K562 (cell line): Measurements from ENCODE around the gene UBE2E2. TPM values are rescaled to one million over a fixed set of nuclear protein-coding genes. Genes with fewer than 3 reads are reported as not detected.

Source experiments
- ATAC-seq: fragments of 200-7000 bp; cut with Tn5 transposase; 3 replicates; pipeline ENCODE4 v1.9.1; 2020; ENCODE audit warnings: moderate library complexity
- BruUV-seq: library from RNA; stranded (reverse); fragments of 400-500 nt; replicated peaks from 2 replicates; lab custom pipeline; 2021; lab: Mats Ljungman, UMichigan
- CTCF ChIA-PET: fragments of 300-600 bp; formaldehyde crosslinking; extraction: SDS; loops from one replicate; lab custom pipeline; 2021; ENCODE audit warnings: low intra/inter-chr PET ratio; lab: Yijun Ruan, JAX
- POLR2A ChIA-PET: fragments of 300-600, 350-650 bp; sonication (Branson Sonifier 250); formaldehyde crosslinking; extraction: SDS; loops from one replicate; lab custom pipeline; 2021; ENCODE audit warnings: antibody characterized with exemption, inconsistent platforms; lab: Yijun Ruan, JAX
- DNase-seq, 4 experiments: peaks; one replicate each; pipeline versions ENCODE4 v3.0.0 to v3.0.0-alpha.2; 2011 to 2018; ENCODE audit warnings: low spot score in 3 of 4, mixed read lengths in 3 of 4; ENCODE audit errors: extremely low read depth in 1 of 4
- FAIRE-seq: peaks from 2 replicates; lab custom pipeline; 2011; peaks lifted over from hg19 to GRCh38; lab: Jason Lieb, UNC
- H2AFZ ChIP-seq: 2 replicates; pipeline ENCODE4 v1.6.0; 2011; ENCODE audit warnings: low read depth, low read length, control low read depth, inconsistent platforms
- H3K27ac ChIP-seq: fragments of 200-600 bp; 3 replicates; pipeline ENCODE4 v1.8.0; 2011; ENCODE audit warnings: low read depth, mild to moderate bottlenecking, control low read depth, inconsistent platforms, low read length, moderate library complexity, mixed read lengths; ENCODE audit errors: extremely low read depth
- H3K27me3 ChIP-seq, 2 experiments: fragments of 300-600 bp in 1 of 2; 2 replicates in 1 of 2; 3 replicates in 1 of 2; pipeline versions ENCODE4 v1.6.0 to v1.8.0; 2011; ENCODE audit warnings: inconsistent platforms in 2 of 2, low read length in 2 of 2, mild to moderate bottlenecking in 1 of 2, mixed read lengths in 1 of 2, moderate library complexity in 1 of 2; ENCODE audit not compliant: control insufficient read depth in 2 of 2, insufficient read depth in 2 of 2
- H3K36me3 ChIP-seq: fragments of 300-600 bp; 3 replicates; pipeline ENCODE4 v1.8.0; 2011; ENCODE audit warnings: mild to moderate bottlenecking, low read length, inconsistent platforms; ENCODE audit not compliant: control insufficient read depth, insufficient read depth
- H3K4me1 ChIP-seq, 2 experiments: fragments of 200-600 bp in 1 of 2; replicated peaks in 1 of 2; 2 replicates in 1 of 2; 3 replicates in 1 of 2; pipeline versions ENCODE4 v1.5.1 to v1.8.0; 2011; ENCODE audit warnings: inconsistent platforms in 2 of 2, low read length in 2 of 2, mild to moderate bottlenecking in 1 of 2, mixed read lengths in 1 of 2, moderate library complexity in 1 of 2; ENCODE audit not compliant: control insufficient read depth in 2 of 2, insufficient read depth in 2 of 2
- H3K4me2 ChIP-seq: 2 replicates; pipeline ENCODE4 v1.6.1; 2011; ENCODE audit warnings: low read length, control low read depth, inconsistent platforms, mixed read lengths; ENCODE audit not compliant: insufficient read depth
- H3K4me3 ChIP-seq: fragments of 200-600 bp; sonication (generic), shearing (Covaris generic); 2 replicates; pipeline ENCODE4 v1.5.1; 2016; ENCODE audit warnings: control low read depth, inconsistent platforms
- H3K79me2 ChIP-seq: fragments of 200-600 bp; 3 replicates; pipeline ENCODE4 v1.8.0; 2011; ENCODE audit warnings: low read length, inconsistent platforms; ENCODE audit not compliant: control insufficient read depth, insufficient read depth
- H3K9ac ChIP-seq, 2 experiments: 2 replicates each; pipeline versions ENCODE4 v1.6.0 to v1.6.1; 2011; ENCODE audit warnings: low read depth in 2 of 2, low read length in 2 of 2, control low read depth in 1 of 2, inconsistent platforms in 1 of 2, mild to moderate bottlenecking in 1 of 2, mixed read lengths in 1 of 2; ENCODE audit not compliant: insufficient read depth in 1 of 2
- H3K9me1 ChIP-seq: one replicate; pipeline ENCODE4 v1.6.0; 2011; ENCODE audit warnings: inconsistent platforms, mild to moderate bottlenecking, low read length, moderate library complexity; ENCODE audit not compliant: control insufficient read depth, insufficient read depth
- H3K9me3 ChIP-seq: replicated peaks from 2 replicates; pipeline ENCODE4 v1.5.1; 2011; ENCODE audit warnings: low read depth, low read length, inconsistent platforms; ENCODE audit not compliant: control insufficient read depth, insufficient read depth
- H4K20me1 ChIP-seq: replicated peaks from 2 replicates; pipeline ENCODE4 v1.6.1; 2011; ENCODE audit warnings: low read length, inconsistent platforms, mixed read lengths; ENCODE audit not compliant: control insufficient read depth, insufficient read depth
- CHD4 ChIP-seq: fragments of 200-600 bp; sonication (generic); IDR thresholded peaks from 3 replicates; pipeline ENCODE4 v1.6.1; 2012; ENCODE audit warnings: low read depth, mild to moderate bottlenecking, mixed read lengths, low read length, inconsistent platforms; ENCODE audit not compliant: insufficient read depth, insufficient replicate concordance, poor library complexity, severe bottlenecking
- ELF4 ChIP-seq: fragments of 450-650 bp; formaldehyde crosslinking; IDR thresholded peaks from 2 replicates; pipeline ENCODE4 v1.4.0; 2022; ENCODE audit warnings: missing genetic modification characterization
- ETS1 ChIP-seq: conservative IDR thresholded peaks from 2 replicates; pipeline ENCODE4 v1.6.1; 2011; ENCODE audit warnings: low read depth, mild to moderate bottlenecking, low read length; ENCODE audit not compliant: control insufficient read depth
- ILK ChIP-seq: fragments of 450-650 bp; IDR thresholded peaks from 2 replicates; pipeline ENCODE4 v1.6.1; 2016; ENCODE audit warnings: missing genetic modification characterization, low read depth, mild to moderate bottlenecking, missing compliant biosample characterization, moderate library complexity, borderline replicate concordance
- NCOA6 ChIP-seq: fragments of 450-650 bp; IDR thresholded peaks from 2 replicates; pipeline ENCODE4 v1.6.1; 2017; ENCODE audit warnings: mild to moderate bottlenecking
- RFX7 ChIP-seq: fragments of 250-450 bp; sonication (Bioruptor Pico); IDR thresholded peaks from 2 replicates; pipeline ENCODE4 v1.5.1; 2021; ENCODE audit warnings: mild to moderate bottlenecking
- SRSF1 ChIP-seq: fragments of 200-400 bp; formaldehyde crosslinking; IDR thresholded peaks from 2 replicates; pipeline ENCODE4 v1.6.1; 2017; ENCODE audit warnings: mild to moderate bottlenecking, low read depth, low read length, moderate library complexity
- TAF9B ChIP-seq: fragments of 450-650 bp; IDR thresholded peaks from 2 replicates; pipeline ENCODE4 v1.6.1; 2018; ENCODE audit warnings: mild to moderate bottlenecking; ENCODE audit not compliant: partially characterized antibody
- TBL1XR1 ChIP-seq, 2 experiments: IDR thresholded peaks; 2 replicates each; pipeline ENCODE4 v1.6.1; 2012; ENCODE audit warnings: improper control_type of control experiment in 2 of 2, low read length in 2 of 2, mild to moderate bottlenecking in 1 of 2
- XRCC4 ChIP-seq: IDR thresholded peaks from one replicate; pipeline ENCODE4 v1.6.1; 2011; ENCODE audit not compliant: insufficient read depth, insufficient read length; ENCODE audit errors: extremely low read depth
- ZEB2 ChIP-seq: fragments of 450-650 bp; IDR thresholded peaks from 2 replicates; pipeline ENCODE4 v1.6.1; 2016
- ZNF134 ChIP-seq: fragments of 250-450 bp; sonication (Bioruptor Pico); conservative IDR thresholded peaks from 2 replicates; pipeline ENCODE4 v1.4.0; 2020
- ZNF239 ChIP-seq: fragments of 250-450 bp; sonication (Bioruptor Pico); IDR thresholded peaks from 2 replicates; pipeline ENCODE4 v1.4.0; 2020; ENCODE audit warnings: mild to moderate bottlenecking
- ZNF431 ChIP-seq: sonication (generic); formaldehyde crosslinking; IDR thresholded peaks from 2 replicates; pipeline ENCODE4 v1.8.0; 2022; ENCODE audit warnings: mild to moderate bottlenecking, missing genetic modification reagents
- WGBS: fragments of 100-300 bp; shearing (Covaris generic); methylation state at CpG from one replicate; pipeline ENCODE4 v1.1.6; 2016; ENCODE audit warnings: low coverage, mixed read lengths; ENCODE audit not compliant: insufficient coverage; ENCODE audit errors: missing lambda C conversion rate; 5-methylcytosine and 5-hydroxymethylcytosine counted together
- in situ Hi-C: fragments of 300-500 bp; cut with MboI; formaldehyde crosslinking; loops from 4 replicates; pipeline ENCODE4 v1.15.0; 2018; ENCODE audit warnings: inconsistent platforms, mixed read lengths
- intact Hi-C: fragments of 100-400 bp; cut with micrococcal nuclease; formaldehyde crosslinking; loops from 2 replicates; pipeline ENCODE4 v1.14.2; 2022
- polyA plus RNA-seq, 8 experiments: library from polyadenylated mRNA; depleted of rRNA in 4 of 8; stranded (reverse) in 5 of 8; unstranded in 3 of 8; fragments of >200 nt; fragmentation: Nextera tagmentation in 2 of 8; fragmentation: Illumina TruSeq in 1 of 8; extraction: Ambion mirVana in 2 of 8; extraction: Trizol in 1 of 8; gene quantifications; 2 replicates each; pipeline versions ENCODE4 v1.2.1 to v1.2.3, GENCODE V29; 2011 to 2014; ENCODE audit warnings: inconsistent platforms in 1 of 8, missing spikeins in 1 of 8
- total RNA-seq, 7 experiments: library from RNA; depleted of rRNA in 6 of 7; stranded (reverse); fragments of >200 nt in 6 of 7; fragmentation: Illumina TruSeq in 2 of 7; extraction: Trizol in 2 of 7; gene quantifications; 2 replicates each; pipeline versions ENCODE4 v1.2.1 to v1.2.3, GENCODE V29; 2011 to 2021; ENCODE audit warnings: low replicate concordance in 1 of 7
- TF ChIP-seq, protein P1 (sequence below), 2 experiments: IDR thresholded peaks; 2 replicates each; pipeline ENCODE4 v1.6.1; 2012; ENCODE audit warnings: improper control_type of control experiment in 2 of 2, low read depth in 2 of 2, low read length in 2 of 2, borderline replicate concordance in 1 of 2

Gene UBE2E2
- total and polyA plus RNA-seq, 9 of the 15 experiments (the other 6 are each of a cell fraction or from before 2014, with no cell fraction given), result 0.22 to 5.1 (median 1.9) TPM

GRCh38 chr3:23540600-23540999 lies 337.5 kb downstream of the UBE2E2 start (continued):
- TF ChIP-seq XRCC4 (no peak), TBL1XR1 (IDR thresholded peaks at IDR 0.05; ENCODE audit: low read length in 2 of 2) (no peak), ZNF134 (CRISPR knock-in tag) (no peak), ZNF239 (CRISPR knock-in tag) (no peak), NCOA6 (no peak)
- TF ChIP-seq, all 486 proteins: peak for 0

DNA sequence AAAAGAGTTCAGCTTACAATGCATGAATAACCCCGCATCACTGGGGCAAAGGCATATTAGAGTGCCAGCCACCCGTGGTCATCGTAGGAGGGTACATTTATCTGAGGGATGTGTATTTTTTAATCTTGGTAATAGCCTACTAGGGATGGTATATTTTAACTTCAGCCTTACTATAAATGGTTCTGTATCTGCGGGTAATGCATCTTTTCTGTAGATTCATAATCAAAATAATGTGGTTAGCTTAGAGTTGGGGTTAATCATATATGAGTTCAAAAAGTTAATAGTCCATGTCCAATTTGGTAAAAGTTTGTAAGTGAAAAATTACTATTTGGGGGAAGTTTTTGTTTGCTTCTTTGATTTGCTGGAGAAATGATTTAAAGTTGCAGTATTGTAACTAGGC lies 339.0 kb downstream of the UBE2E2 start:
- H3K4me2 ChIP-seq, result no peak overlapping the region
- no peaks in the 10 kb centered on the region; the same call in 1 of the 2 replicates for H3K9me3 ChIP-seq
- intact Hi-C loops, result no loop called here
- no peak for TF ChIP-seq ILK (tag)
- TF ChIP-seq ETS1, result no peak
- no peak for TF ChIP-seq RFX7
- no peak for TF ChIP-seq ELF4 (CRISPR knock-in tag)
- TF ChIP-seq CHD4, result no peak
- no peak for TF ChIP-seq ZNF431 (CRISPR knock-in tag)
- no peak for TF ChIP-seq SRSF1
- TF ChIP-seq TAF9B, result no peak
- TF ChIP-seq, protein P1, sequence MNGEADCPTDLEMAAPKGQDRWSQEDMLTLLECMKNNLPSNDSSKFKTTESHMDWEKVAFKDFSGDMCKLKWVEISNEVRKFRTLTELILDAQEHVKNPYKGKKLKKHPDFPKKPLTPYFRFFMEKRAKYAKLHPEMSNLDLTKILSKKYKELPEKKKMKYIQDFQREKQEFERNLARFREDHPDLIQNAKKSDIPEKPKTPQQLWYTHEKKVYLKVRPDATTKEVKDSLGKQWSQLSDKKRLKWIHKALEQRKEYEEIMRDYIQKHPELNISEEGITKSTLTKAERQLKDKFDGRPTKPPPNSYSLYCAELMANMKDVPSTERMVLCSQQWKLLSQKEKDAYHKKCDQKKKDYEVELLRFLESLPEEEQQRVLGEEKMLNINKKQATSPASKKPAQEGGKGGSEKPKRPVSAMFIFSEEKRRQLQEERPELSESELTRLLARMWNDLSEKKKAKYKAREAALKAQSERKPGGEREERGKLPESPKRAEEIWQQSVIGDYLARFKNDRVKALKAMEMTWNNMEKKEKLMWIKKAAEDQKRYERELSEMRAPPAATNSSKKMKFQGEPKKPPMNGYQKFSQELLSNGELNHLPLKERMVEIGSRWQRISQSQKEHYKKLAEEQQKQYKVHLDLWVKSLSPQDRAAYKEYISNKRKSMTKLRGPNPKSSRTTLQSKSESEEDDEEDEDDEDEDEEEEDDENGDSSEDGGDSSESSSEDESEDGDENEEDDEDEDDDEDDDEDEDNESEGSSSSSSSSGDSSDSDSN (IDR thresholded peaks at IDR 0.05; ENCODE audit: borderline replicate concordance in 1 of 2, low read depth in 2 of 2, low read length in 2 of 2), result no peak
- no peak for TF ChIP-seq ZEB2
- TF ChIP-seq, all 486 proteins: peak for 0
- no peaks in the 10 kb centered on the region for H3K36me3 ChIP-seq
- no peak overlapping the region for H2AFZ ChIP-seq
- H3K4me1 ChIP-seq, result no peaks in the 10 kb centered on the region
- H3K9ac ChIP-seq, result no peak overlapping the region
- FAIRE-seq (no peak), DNase-seq (no peak), ATAC-seq (no peak)
- H3K79me2 ChIP-seq, result no peaks in the 10 kb centered on the region
- CTCF ChIA-PET, result no interaction called here
- no peak overlapping the region for H3K27ac ChIP-seq
- no peak overlapping the region for H3K4me3 ChIP-seq
- H3K9me1 ChIP-seq, result no peaks in the 10 kb centered on the region
- POLR2A ChIA-PET, result interaction anchor here (0.6 kb wide), 1 partner anchor 1193 kb away, joined by 3 read pairs; no protein-coding TSS in a partner anchor
- BruUV-seq, result no TSS peak
- in situ Hi-C loops, result no loop called here
- no peaks in the 10 kb centered on the region for H4K20me1 ChIP-seq
- WGBS, result 4% methylated on average over 4 of the region's 4 CpGs
- no peaks in the 10 kb centered on the region for H3K27me3 ChIP-seq
